Hepatic stellate cell (primary cell): Measurements from ENCODE around the gene ANKRD13C.
"Not testable (repeated sequence)": the region's sequence is repeated elsewhere in the genome, so short reads cannot be mapped to it uniquely, and the experiment has no call there.

ENCODE experiments used
- DNase-seq: peaks from one replicate; pipeline ENCODE4 v3.0.0; 2011; ENCODE audit warnings: low spot score

The ANKRD13C gene

DNA sequence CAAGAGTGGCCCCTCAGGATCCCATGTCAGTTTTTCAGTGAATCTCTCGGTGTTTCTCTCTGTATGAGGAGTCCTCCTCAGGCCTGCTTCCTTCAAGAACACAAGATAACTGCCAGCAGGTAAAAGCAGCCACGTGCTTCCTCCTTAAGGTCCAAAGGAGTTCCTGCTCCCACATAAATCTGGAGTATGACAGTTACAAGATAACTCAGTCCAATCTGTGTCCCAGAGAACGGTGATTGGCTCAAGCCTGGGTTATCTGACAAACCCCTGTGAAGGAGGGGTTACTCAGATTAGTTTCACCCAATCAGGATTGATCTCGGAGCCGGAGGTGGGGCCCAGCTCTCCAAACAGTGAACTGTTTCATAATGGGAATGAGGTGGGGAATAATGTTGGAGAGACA lies 5.8 kb upstream of the ANKRD13C start:
- DNase-seq: no peak

DNA sequence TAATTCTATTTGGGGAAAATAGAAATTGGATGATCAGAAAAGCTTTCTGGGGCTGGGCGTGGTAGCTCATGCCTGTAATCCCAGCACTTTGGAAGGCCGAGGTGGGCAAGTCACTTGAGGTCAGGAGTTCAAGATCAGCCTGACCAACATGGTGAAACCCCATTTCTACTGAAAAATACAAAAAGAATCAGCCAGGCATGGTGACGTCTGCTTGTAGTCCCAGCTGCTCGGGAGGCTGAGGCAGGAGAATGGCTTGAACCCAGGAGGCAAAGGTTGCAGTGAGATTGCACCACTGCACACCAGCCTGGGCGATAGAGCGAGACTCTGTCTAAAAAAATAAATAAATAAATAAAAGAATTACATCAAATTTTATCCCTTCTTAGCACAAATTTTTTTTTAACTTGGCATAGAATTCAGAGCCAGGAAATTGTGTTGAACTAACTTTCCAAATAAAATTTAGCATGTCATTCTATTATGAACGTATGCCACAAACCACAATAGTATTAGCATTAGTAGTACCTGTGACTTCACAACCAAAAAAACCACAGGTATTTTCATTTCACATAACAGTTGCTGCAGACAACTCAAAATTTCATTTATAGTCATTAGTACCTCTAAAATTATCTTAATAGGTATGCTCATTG lies 4.5 kb upstream of the ANKRD13C start:
- DNase-seq: no peak

GRCh38 chr1:70355920-70356319 lies 1.4 kb upstream of the ANKRD13C start:
- no peak for DNase-seq

- no peak for DNase-seq
Measured at GRCh38 chr1:70355111-70355407, 537 bp upstream of the ANKRD13C start.

- DNase-seq: peak; percentile 66
Measured at GRCh38 chr1:70353601-70354331, 756 bp downstream of the ANKRD13C start.

DNA sequence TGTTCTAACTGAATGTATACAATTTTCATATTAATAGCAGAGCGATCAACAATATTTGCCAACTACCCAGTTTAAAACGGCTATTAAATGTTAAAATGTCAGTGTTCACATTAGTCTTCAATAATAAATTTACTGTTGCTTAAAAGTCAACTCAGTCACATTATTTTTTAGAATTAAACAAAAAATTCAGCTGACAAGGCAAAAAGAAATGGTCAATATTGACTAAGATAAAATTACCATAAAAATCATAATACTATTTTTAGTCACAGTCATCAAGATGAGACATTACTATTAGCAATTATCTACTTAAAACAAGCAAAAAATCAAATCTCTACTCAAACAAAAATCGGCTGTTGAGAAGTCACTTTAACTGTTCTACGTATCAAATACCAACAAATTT lies 1.5 kb downstream of the ANKRD13C start:
- no peak for DNase-seq

GRCh38 chr1:70349799-70350198 lies 4.7 kb downstream of the ANKRD13C start:
- not testable (repeated sequence) for DNase-seq

DNA sequence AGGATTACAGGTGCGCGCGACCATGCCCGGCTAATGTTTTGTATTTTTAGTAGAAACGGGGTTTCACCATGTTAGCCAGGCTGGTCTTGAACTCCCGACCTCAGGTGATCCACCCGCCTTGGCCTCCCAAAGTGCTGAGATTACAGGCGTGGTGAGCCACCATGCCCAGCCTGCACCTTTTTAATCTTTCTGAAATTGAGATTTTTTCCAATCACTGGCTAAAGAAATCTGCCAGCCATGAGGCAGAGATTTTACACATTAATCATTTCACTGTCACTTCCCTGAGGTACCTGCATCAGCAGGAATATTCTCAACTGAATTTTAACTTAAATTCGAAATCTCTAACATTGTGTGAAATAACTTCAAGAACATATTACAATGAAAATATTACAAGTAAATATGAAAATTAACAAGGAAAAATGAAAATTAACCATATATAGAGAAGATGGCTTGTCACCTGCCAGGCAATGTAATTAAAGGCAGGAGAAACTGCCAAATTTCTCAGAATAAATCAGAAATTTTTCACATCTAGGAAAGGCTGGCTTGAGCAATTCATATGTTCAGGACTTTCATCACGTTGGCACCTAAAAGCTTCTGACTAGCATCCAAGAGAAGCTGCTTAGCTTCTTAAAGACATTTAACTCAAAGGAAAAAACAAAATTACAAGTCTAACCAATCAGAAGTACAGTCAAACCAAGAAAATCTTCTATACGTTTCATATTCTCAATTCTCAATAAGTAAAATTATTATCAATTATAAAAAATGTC lies 5.9 kb downstream of the ANKRD13C start:
- no peak for DNase-seq

DNA sequence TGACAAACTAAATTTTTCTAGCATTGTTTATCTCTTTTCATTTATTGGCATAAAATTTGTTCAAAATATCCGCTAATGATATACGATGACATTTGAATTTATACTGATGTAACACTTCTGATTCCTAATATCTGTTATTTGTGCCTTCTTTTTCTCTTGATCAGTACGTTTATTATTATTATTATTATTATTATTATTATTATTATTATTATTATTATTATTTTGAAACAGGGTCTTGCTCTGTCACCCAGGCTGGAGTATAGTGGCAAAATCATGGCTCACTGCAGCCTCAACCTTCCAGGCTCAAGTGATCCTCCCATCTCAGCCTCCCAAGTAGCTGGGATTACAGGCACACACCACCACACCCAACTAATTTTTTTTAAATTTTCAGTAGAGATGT lies 14.9 kb downstream of the ANKRD13C start:
- not testable (repeated sequence) for DNase-seq

DNA sequence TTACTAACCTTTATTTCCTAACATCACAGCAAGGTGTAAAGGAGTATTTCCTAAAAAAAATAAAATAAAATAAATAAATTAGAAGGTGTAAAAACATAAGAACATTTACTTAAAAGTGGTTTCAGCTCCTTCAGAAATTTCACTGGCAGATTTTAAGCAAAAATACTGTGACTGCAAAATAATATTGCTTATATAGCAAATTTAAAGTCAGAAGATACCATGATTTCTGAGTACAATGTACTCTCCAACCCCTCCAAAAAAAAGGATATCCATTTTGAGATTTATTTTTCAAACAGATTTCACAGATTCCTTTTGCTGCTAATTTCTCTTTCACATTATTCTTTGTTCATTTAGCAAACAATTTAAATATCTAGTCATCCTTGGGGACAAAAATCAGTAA lies 18.5 kb downstream of the ANKRD13C start:
- DNase-seq: no peak

GRCh38 chr1:70334436-70334835 lies 20.1 kb downstream of the ANKRD13C start:
- no peak for DNase-seq

DNA sequence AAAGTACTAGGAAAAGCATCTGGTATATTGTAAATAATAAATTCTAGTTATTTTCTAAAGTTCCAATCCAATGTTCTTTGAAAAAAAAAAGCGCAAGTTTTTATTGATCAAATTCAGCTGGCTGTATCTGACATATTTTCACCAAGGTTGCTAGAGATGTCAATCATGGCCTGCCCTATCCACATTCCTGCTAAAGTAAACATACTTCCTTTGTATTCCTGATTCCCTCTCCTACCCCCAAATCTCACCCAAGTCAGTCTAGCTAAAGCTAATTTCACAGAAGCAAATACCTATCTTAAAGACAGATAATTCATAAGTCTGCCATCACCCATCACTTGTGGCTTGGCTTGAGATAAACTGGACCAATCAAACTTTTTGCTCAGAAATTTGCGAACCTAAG lies 21.3 kb downstream of the ANKRD13C start:
- DNase-seq: no peak

GRCh38 chr1:70331962-70332361 lies 22.6 kb downstream of the ANKRD13C start:
- DNase-seq: no peak

DNA sequence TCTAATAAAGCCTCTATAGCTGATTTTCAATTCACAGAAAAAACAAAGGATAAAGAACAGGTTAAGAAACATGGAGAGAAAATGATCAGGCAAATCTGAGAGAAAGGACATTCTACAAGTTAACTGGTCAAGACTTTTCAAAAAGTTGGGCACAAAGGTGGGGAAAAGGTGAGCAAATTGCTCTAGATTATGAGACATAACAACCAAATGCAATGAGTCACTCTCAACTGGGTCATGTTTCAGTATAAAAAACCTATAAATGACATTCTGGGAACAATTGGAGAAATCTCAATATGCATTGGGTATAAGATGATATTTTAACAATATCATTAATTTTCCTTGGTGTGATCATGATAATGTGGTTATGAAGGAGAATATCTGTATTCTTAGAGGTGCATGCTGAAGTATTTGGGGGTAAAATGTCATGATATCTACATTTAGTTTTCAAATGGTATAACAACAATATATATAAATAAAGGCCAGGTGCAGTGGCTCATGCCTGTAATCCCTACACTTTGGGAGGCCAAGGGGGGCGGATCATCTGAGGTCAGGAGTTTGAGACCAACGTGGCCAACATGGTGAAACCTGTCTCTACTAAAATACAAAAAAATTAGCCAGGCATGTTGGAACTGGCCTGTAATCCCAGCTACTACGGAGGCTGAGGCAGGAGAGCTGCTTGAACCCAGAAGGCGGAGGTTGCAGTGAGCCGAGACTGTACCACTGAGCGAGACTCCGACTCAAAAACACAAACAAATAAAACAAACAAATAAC lies 27.0 kb downstream of the ANKRD13C start:
- no peak for DNase-seq

- no peak for DNase-seq
Measured at GRCh38 chr1:70324683-70325082, 29.8 kb downstream of the ANKRD13C start.

DNA sequence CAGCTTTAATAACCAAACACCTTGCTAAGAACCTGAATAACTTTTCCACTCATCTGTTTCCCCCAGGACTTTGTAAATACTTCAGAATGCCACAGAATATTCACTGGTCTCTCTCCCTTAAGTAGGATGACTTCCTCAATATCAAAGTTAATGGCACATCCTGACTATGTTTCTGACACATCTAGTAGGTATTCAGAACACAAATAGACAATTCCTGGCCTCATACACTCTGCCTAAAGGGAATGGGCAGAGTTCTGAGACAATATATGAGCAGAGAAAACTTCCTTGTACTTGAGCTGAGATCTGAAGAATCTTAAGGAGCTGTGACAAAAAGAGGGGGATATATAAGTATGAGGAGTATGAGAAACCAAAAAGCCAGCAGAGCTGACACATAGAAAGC lies 34.8 kb downstream of the ANKRD13C start:
- peak; percentile 49 for DNase-seq

DNA sequence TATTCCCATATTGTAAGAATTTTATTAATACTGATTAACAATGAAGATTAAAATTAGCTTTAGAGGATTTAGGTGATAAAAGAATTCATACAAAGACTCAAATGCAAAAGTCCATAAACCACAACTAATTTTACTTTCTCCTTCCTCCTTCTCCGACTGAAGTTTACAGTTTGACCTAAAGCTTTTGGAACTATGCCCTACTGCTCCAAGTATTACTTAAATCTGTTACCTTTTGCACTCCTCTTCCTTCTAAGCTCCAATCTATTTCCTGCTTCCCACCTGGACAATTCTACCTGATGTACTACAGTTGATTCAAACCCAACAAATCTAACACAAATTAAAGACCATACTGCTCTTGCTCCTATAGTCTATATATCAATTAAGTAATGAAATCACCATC lies 36.3 kb downstream of the ANKRD13C start:
- no peak for DNase-seq

GRCh38 chr1:70317087-70317486 lies 37.4 kb downstream of the ANKRD13C start:
- DNase-seq: no peak

- DNase-seq: no peak
Measured at GRCh38 chr1:70315782-70316181, 38.7 kb downstream of the ANKRD13C start.

DNA sequence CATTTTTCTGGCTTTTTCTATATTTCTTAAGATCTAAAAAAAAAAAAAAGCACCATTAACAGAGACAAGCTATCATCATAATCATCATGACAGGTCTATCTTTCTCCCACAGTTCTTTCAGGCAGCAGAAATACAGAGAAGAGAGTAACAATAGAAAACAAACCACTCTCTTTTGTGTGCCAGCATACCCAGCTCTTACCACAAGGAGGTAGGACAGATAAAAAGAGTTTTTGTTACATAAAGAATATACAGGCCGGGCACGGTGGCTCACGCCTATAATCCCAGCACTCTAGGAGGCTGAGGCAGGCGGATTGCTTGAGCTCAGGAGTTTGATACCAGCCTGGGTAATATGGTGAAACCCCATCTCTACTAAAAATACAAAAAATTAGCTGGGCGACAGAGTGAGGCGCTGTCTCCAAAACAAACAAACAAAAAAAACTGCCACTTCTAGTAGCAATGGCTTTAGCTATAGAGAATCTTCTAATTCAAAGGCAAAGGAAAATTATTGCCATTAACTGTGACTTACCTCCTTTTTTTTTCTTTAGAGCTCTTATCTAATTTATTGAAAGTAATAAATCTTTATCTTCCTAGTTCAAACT lies 39.7 kb downstream of the ANKRD13C start:
- no peak for DNase-seq

GRCh38 chr1:70311369-70311768 lies 43.2 kb downstream of the ANKRD13C start:
- DNase-seq: no peak

DNA sequence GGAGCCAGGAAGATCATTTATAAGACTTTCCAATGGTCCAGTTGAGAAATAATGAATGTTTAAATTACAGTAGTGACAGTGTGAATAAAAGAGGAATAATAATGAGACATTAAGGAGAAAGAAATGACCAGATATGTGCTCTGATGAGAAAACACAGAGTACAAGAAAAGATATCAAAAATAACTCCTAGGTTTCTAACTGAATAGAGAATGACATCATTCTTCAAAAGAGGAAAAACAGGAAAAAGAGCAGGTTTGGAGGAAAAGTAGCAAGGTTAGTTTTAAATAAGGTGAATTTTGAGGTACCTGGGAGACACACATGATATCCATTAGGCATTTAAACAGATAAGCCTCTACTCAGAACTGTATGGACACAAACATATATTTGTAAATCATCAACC lies 55.0 kb downstream of the ANKRD13C start:
- no peak for DNase-seq
